Testis (tissue), 2 donors: ENCODE data around the gene FASLG.

Experiments used
- POLR2A ChIP-seq: fragments of 450-650 bp; IDR thresholded peaks from one replicate; pipeline ENCODE4 v1.6.1; 2017; ENCODE audit warnings: antibody characterized with exemption, mild to moderate bottlenecking, moderate library complexity
- TF ChIP-seq, protein P1 (sequence below), 3 experiments: fragments of 450-650 bp in 2 of 3; fragments of 200-600 bp in 1 of 3; sonication (generic) in 1 of 3; IDR thresholded peaks; one replicate each; pipeline ENCODE4 v1.5.1; 2016 to 2019; ENCODE audit warnings: antibody characterized with exemption in 3 of 3, mild to moderate bottlenecking in 2 of 3, moderate library complexity in 1 of 3

DNA sequence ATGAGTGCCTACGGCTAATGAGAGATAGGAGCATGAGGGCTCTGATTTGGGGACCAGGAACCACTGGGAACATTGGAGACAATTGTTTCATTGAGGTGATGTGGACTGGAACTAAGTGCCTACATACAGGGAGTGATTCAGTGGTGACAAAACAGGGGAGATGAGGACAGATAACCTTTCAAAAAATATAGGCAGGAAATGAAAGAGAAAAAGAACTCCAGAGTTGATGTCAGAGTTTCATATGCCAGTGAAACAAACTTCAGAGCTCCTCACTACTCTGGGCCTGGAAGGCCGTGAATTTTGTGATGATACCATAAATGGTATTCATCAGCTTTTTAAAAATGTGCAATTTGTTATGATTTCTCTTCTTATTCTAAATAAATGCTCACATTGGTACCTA, 39.3 kb downstream of the FASLG start:
- TF ChIP-seq, protein P1, sequence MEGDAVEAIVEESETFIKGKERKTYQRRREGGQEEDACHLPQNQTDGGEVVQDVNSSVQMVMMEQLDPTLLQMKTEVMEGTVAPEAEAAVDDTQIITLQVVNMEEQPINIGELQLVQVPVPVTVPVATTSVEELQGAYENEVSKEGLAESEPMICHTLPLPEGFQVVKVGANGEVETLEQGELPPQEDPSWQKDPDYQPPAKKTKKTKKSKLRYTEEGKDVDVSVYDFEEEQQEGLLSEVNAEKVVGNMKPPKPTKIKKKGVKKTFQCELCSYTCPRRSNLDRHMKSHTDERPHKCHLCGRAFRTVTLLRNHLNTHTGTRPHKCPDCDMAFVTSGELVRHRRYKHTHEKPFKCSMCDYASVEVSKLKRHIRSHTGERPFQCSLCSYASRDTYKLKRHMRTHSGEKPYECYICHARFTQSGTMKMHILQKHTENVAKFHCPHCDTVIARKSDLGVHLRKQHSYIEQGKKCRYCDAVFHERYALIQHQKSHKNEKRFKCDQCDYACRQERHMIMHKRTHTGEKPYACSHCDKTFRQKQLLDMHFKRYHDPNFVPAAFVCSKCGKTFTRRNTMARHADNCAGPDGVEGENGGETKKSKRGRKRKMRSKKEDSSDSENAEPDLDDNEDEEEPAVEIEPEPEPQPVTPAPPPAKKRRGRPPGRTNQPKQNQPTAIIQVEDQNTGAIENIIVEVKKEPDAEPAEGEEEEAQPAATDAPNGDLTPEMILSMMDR (IDR thresholded peaks at IDR 0.05), result no peak
- no peak for TF ChIP-seq POLR2A
